GM06990 (cell line): ENCODE data around the gene AKAP5.

ENCODE experiments used
- DNase-seq: peaks from one replicate; pipeline ENCODE4 v3.0.0-alpha.2; 2011; ENCODE audit not compliant: insufficient read length; ENCODE audit errors: extremely low read depth
- H3K27me3 ChIP-seq: replicated peaks from 2 replicates; pipeline ENCODE4 v1.6.0; 2011; ENCODE audit warnings: low read length; ENCODE audit not compliant: control insufficient read depth, insufficient read depth
- H3K36me3 ChIP-seq: 2 replicates; pipeline ENCODE4 v1.5.1; 2011; ENCODE audit warnings: low read length; ENCODE audit not compliant: control insufficient read depth, insufficient read depth
- H3K4me3 ChIP-seq: replicated peaks from 2 replicates; pipeline ENCODE4 v1.5.1; 2011; ENCODE audit warnings: low read depth, mild to moderate bottlenecking, control low read depth, low read length
- TF ChIP-seq, protein P1 (sequence below): IDR thresholded peaks from 2 replicates; pipeline ENCODE4 v1.5.1; 2011; ENCODE audit warnings: low read length, control low read depth, mild to moderate bottlenecking, inconsistent platforms; ENCODE audit not compliant: insufficient read depth, poor library complexity, severe bottlenecking

Gene AKAP5

DNA sequence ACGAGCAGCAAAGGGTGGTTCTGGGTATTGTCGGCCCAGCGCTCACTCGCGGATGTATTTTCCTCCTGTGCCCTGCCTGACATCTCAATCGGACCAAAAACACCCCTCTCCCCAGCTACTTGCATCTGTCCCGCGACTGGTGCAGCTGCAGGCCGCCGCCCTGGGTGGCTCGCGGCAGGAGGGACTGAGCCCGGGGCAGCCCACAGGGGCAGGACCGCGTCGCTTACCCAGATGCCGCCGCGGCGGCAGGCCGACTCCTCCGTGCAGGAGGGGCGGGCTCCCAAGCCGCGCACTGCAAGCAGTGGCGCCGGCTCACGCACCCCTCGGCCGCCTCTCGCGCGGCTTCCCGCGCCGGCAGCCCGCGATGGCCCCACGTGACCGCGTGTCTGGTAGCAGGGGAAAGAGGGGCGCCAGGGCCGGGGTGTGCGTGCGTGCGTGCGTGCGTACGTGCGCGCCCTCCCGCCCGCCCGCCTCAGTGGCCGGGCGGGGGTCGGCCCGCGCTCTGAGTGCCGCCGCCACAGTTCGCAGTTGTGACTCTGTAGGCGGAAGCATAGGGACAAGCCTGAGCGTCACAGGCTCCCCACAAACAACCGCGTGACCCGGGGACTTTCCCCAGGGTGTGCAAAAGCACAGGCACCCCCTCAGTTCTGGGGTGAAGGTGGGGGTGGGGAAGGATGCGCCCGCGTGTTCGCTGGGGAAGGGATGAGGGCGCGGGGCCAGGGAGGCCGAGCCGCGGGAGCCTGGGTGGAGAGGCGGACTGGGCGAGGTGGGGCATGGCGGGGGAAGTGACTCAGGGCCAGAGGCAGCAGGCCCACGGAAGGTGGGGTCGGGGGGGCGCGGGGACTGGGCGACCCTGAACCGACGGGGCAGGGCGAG lies 38.4 kb downstream of the AKAP5 start, which contains the start of gene ZBTB25:
Gene ZBTB25, minus strand, starts transcription at position 405 of the 876 bp plus-strand sequence. CDS start 13,305 bp downstream, outside the sequence.
- no peaks in the 10 kb centered on the region for H3K36me3 ChIP-seq
- DNase-seq = peak; percentile 100
- peak within 1 kb of the TSS; percentile 92 for H3K4me3 ChIP-seq
- no peaks in the 10 kb centered on the region for H3K27me3 ChIP-seq
- TF ChIP-seq, protein P1, sequence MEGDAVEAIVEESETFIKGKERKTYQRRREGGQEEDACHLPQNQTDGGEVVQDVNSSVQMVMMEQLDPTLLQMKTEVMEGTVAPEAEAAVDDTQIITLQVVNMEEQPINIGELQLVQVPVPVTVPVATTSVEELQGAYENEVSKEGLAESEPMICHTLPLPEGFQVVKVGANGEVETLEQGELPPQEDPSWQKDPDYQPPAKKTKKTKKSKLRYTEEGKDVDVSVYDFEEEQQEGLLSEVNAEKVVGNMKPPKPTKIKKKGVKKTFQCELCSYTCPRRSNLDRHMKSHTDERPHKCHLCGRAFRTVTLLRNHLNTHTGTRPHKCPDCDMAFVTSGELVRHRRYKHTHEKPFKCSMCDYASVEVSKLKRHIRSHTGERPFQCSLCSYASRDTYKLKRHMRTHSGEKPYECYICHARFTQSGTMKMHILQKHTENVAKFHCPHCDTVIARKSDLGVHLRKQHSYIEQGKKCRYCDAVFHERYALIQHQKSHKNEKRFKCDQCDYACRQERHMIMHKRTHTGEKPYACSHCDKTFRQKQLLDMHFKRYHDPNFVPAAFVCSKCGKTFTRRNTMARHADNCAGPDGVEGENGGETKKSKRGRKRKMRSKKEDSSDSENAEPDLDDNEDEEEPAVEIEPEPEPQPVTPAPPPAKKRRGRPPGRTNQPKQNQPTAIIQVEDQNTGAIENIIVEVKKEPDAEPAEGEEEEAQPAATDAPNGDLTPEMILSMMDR = no peak

DNA sequence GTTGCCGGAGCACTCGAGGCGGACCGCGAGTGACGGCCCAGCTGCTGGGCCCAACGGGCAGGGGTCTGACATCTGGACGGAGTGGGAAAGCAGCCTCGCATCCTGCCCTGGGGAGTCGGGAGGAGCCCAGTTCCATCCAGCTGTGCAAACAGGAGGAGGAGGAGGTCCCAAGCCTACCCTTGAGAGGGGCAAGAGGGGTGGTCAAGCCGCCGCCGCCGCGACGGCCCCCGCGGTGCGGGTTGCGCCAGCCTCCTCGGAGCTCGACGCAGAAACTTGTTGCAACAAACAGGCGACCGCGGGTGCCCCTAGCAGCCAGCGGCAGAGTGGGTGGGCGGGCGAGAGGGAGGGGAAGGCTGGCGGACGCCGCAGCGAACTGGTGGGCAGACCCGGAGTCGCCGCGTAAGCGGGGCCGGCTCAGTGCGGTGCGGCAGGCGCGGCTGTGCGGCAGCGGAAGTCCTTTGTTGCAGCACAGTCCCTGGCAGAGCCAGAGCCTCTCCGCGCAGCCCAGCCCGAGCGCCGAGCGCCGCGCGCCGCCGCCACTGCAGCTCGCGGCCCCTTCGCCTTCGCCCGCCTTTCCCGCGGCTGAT lies 39.1 kb downstream of the AKAP5 start, which contains the start of gene ZBTB1:
Gene ZBTB1, plus strand, starts transcription at position 461 of the 587 bp plus-strand sequence. CDS start 16,735 bp downstream, outside the sequence.
- Histone ChIP-seq H3K36me3 (no peaks in the 10 kb centered on the region), H3K27me3 (no peaks in the 10 kb centered on the region), H3K4me3 (peak within 1 kb of the TSS; percentile 92)
- TF ChIP-seq, protein P1 = no peak
- DNase-seq = peak; percentile 92

DNA sequence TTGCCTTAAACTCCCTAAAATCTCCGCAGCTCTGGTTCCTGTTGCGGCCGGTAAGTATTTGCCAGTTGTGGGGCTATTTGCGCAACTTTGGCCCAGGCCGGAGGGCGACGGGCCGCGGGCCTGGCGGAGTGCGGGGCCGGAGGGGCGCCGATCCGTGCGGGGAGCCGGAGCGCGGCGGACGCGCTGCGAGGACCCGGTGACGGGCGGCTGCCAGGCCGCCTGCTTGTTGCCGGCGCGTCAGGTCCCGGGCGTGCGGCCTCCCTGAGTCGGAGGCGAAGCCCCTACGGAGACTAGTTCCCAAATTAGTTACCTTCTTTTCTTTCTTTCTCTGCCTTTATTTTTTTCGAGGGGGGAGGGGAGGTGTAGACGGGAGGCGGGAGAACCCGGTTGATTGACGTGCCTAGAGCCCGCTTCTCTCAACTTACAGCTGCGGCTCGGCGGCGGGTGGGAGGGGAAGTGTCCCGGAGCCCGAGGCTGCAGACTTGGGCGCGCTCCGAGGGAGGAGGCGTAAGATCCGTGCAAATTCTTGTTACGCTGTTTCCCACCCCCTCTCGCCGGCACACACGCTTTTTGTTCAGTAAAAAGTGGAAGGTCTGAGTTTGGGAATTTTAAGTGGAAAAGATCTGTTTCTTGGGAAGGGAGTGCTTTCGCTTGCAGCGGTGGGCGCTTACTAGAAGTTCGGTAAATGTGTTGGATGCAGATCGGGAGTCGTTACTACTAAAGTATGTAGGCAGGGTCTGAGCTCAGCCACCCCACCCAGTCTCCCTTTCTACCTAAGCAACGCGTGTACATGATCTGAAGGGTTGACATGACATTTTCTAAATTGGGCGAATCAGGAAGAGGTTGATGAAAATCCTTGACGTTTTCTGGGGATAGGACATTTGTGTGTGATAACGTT lies 39.8 kb downstream of the AKAP5 start:
- Histone ChIP-seq H3K4me3 (peak overlapping the region; percentile 92), H3K27me3 (no peaks in the 10 kb centered on the region), H3K36me3 (no peaks in the 10 kb centered on the region)
- TF ChIP-seq, protein P1 = no peak
- DNase-seq = peak; percentile 85

DNA sequence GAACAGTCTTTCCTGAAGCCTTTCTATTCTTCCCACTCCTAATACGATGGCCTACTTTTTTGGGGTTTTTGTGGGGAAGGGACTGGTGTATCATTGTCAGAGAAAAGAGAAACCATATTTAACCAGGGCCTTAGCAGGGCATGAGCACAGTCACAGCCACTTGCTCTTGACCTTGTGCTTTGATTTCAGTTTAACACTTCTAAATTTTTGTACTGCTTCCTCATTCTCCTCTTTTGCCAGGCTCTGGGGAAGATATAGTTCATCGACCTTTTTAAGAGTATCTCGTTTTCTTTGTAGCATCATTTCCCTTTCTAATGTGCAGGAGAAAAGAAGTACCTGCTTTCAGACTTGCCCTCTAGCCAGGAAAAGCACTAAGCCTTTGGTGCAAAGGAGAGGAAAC lies 41.4 kb downstream of the AKAP5 start:
- H3K4me3 ChIP-seq = peak overlapping the region; percentile 92
- H3K36me3 ChIP-seq = no peaks in the 10 kb centered on the region
- no peaks in the 10 kb centered on the region for H3K27me3 ChIP-seq
- DNase-seq = no peak
- TF ChIP-seq, protein P1 = no peak

DNA sequence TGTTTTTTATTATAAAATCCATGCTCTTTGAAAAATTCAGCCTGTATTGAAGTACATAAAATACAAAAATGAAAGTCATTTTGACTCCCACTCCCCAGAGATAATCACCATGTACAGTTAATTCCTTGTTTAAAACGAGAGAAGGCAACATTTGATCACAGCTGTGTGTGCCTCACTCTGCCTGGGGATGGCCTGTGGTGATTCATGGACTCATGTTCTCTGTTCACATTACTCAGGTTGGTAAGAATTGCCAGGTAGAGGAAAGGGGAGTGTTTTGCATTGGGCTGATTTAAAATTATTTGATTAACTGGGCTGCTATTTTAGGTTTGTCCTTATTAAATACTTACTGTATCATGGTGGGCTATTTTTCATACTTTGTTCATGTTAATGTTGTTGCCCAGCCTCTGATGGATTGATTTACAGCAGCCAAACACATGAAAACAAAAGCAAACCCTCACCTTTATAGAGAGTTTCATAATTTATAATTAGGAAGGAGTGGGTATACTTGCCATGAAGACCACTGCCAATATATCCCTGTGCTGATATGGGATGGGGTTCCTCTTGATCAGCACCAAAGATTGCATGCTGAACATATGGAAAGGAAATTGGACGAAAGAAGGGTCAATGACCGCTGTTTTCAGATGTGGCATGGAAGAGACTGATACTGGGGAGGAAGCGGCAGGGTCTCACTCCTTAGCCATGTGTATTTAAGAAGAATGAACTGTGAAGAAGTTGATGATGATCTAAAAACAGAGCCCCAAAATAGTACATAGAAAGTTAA lies 42.3 kb downstream of the AKAP5 start:
- DNase-seq = no peak
- peak overlapping the region; percentile 92 for H3K4me3 ChIP-seq
- no peaks in the 10 kb centered on the region for H3K36me3 ChIP-seq
- TF ChIP-seq, protein P1 = no peak
- no peaks in the 10 kb centered on the region for H3K27me3 ChIP-seq
